Fibroblast of skin of abdomen (primary cell): ENCODE measurements around the gene GNB1L.

Experiments
- DNase-seq: peaks from one replicate; pipeline ENCODE4 v3.0.0-alpha.2; 2013

The GNB1L gene

GRCh38 chr22:19760058-19760950, 94.4 kb downstream of the GNB1L start, which contains the start of gene TBX1:
Gene TBX1, plus strand, starts transcription at chr22:19760778. Its CDS starts 66 bp downstream, at chr22:19760844.
- DNase-seq = no peak

- DNase-seq = no peak
Observed at GRCh38 chr22:19759427-19760057, 95.1 kb downstream of the GNB1L start.

- no peak for DNase-seq
Observed at GRCh38 chr22:19758896-19759426, 95.7 kb downstream of the GNB1L start.

- DNase-seq = no peak
Observed at GRCh38 chr22:19757985-19758895, 96.4 kb downstream of the GNB1L start.

GRCh38 chr22:19757140-19757984, 97.3 kb downstream of the GNB1L start:
- DNase-seq = no peak

- no peak for DNase-seq
Observed at GRCh38 chr22:19756288-19757128, 98.2 kb downstream of the GNB1L start.

GRCh38 chr22:19755722-19756287, 98.9 kb downstream of the GNB1L start:
- no peak for DNase-seq

GRCh38 chr22:19755145-19755710, 99.4 kb downstream of the GNB1L start:
- no peak for DNase-seq

GRCh38 chr22:19754701-19755144, 100.0 kb downstream of the GNB1L start:
- no peak for DNase-seq

GRCh38 chr22:19753996-19754700, 100.5 kb downstream of the GNB1L start:
- DNase-seq = no peak

- no peak for DNase-seq
Observed at GRCh38 chr22:19753090-19753842, 101.4 kb downstream of the GNB1L start.

GRCh38 chr22:19751497-19752245, 103.0 kb downstream of the GNB1L start:
- DNase-seq = no peak

GRCh38 chr22:19750507-19751490, 103.9 kb downstream of the GNB1L start:
- DNase-seq = peak; percentile 59

GRCh38 chr22:19749876-19750275, 104.8 kb downstream of the GNB1L start:
- no peak for DNase-seq

- no peak for DNase-seq
Observed at GRCh38 chr22:19748991-19749664, 105.5 kb downstream of the GNB1L start.

GRCh38 chr22:19748139-19748538, 106.5 kb downstream of the GNB1L start:
- no peak for DNase-seq
